Measurements from ENCODE around the gene SMYD3. TPM values are rescaled to one million over a fixed set of nuclear protein-coding genes. Genes with fewer than 3 reads are reported as not detected.

SMYD3 gene
- total and polyA plus RNA-seq, 10 of the 15 experiments (the other 5 are each of a cell fraction or from before 2014, with no cell fraction given), result 18.3 to 54.0 (median 24.8) TPM

- H3K36me3 ChIP-seq (ENCODE audit: control insufficient read depth in 2 of 2, insufficient read depth in 2 of 2, low read length in 1 of 2), result no peaks in the 10 kb centered on the region
- no peaks in the 10 kb centered on the region for H4K20me1 ChIP-seq (ENCODE audit: control insufficient read depth, insufficient read depth)
- intact Hi-C loops (cut with micrococcal nuclease; ENCODE audit: unreplicated experiment), result no loop called here
- SMC1A ChIA-PET (ENCODE audit: uncharacterized antibody, unreplicated experiment), result no interaction called here
- CTCF ChIA-PET, result no interaction called here
- H3K9me3 ChIP-seq (replicated peaks; ENCODE audit: control insufficient read depth, insufficient read depth, low read length), result peaks cover 9% of the 10 kb centered on the region; the same call in 2 of the 3 replicates
- no peak overlapping the region for H3K27ac ChIP-seq (ENCODE audit: control insufficient read depth, insufficient read depth)
- in situ Hi-C loops (cut with MboI), result no loop called here
- TF ChIP-seq RELA (IDR thresholded peaks at IDR 0.05; ENCODE audit: borderline replicate concordance, partially characterized antibody) (no peak), CREM (IDR thresholded peaks at IDR 0.05; ENCODE audit: low read depth) (no peak), PAX5 (IDR thresholded peaks at IDR 0.05; ENCODE audit: borderline replicate concordance, low read depth, low read length) (no peak), CBFB (IDR thresholded peaks at IDR 0.05; ENCODE audit: low read depth) (no peak), ATF3 (IDR thresholded peaks at IDR 0.05; ENCODE audit: borderline replicate concordance, extremely low read depth, low read depth, low read length) (no peak), SUZ12 (IDR thresholded peaks at IDR 0.05; ENCODE audit: unreplicated experiment) (no peak)
- no peak for DNase-seq (ENCODE audit: low read depth, low spot score)
- H2AFZ ChIP-seq (ENCODE audit: control insufficient read depth, low read depth, low read length), result no peak overlapping the region
- H3K4me1 ChIP-seq (ENCODE audit: control insufficient read depth, insufficient read depth, low read length), result peaks cover under 1% of the 10 kb centered on the region; the same call in 1 of the 2 replicates
- BruUV-seq (replicated peaks), result no TSS peak
- POLR2A ChIA-PET, result no interaction called here
- H3K27me3 ChIP-seq (replicated peaks in 1 of 2; ENCODE audit: control insufficient read depth in 2 of 2, insufficient read depth in 2 of 2, low read length in 1 of 2), result no peaks in the 10 kb centered on the region
- H3K79me2 ChIP-seq (ENCODE audit: control insufficient read depth, insufficient read depth, low read length), result peaks cover 4% of the 10 kb centered on the region
- no peak overlapping the region for H3K9ac ChIP-seq (ENCODE audit: control insufficient read depth, insufficient read depth, low read length)
- 54% methylated on average over 6 of the region's 7 CpGs for whole genome bisulfite sequencing (ENCODE audit: insufficient coverage, insufficient replicate concordance, low lambda C conversion rate, missing lambda C conversion rate)
- FAIRE-seq, result no peak
- no peak overlapping the region for H3K4me3 ChIP-seq
- no peak for ATAC-seq
- no peak overlapping the region for H3K4me2 ChIP-seq (ENCODE audit: control insufficient read depth, insufficient read depth)
- RAD21 ChIA-PET (ENCODE audit: unreplicated experiment), result no interaction called here
Measured at GRCh38 chr1:246511203-246511602, 4.1 kb upstream of the SMYD3 start.

GRCh38 chr1:246510147-246511030, 3.3 kb upstream of the SMYD3 start:
- Histone ChIP-seq H3K79me2 (ENCODE audit: control insufficient read depth, insufficient read depth, low read length) (peaks cover 9% of the 10 kb centered on the region), H2AFZ (ENCODE audit: control insufficient read depth, low read depth, low read length) (no peak overlapping the region), H3K27me3 (replicated peaks in 1 of 2; ENCODE audit: control insufficient read depth in 2 of 2, insufficient read depth in 2 of 2, low read length in 1 of 2) (no peaks in the 10 kb centered on the region), H3K9me3 (replicated peaks; ENCODE audit: control insufficient read depth, insufficient read depth, low read length) (peaks cover 7% of the 10 kb centered on the region; the same call in 2 of the 3 replicates), H3K36me3 (ENCODE audit: control insufficient read depth in 2 of 2, insufficient read depth in 2 of 2, low read length in 1 of 2) (no peaks in the 10 kb centered on the region), H3K4me1 (ENCODE audit: control insufficient read depth, insufficient read depth, low read length) (peaks cover 4% of the 10 kb centered on the region; the same call in 1 of the 2 replicates), H3K9ac (ENCODE audit: control insufficient read depth, insufficient read depth, low read length) (no peak overlapping the region), H3K4me3 (no peak overlapping the region), H3K27ac (ENCODE audit: control insufficient read depth, insufficient read depth) (no peak overlapping the region), H4K20me1 (ENCODE audit: control insufficient read depth, insufficient read depth) (no peaks in the 10 kb centered on the region), H3K4me2 (ENCODE audit: control insufficient read depth, insufficient read depth) (no peak overlapping the region)
- ATAC-seq, result no peak
- no TSS peak for BruUV-seq (replicated peaks)
- in situ Hi-C loops (cut with MboI) (no loop called here), intact Hi-C loops (cut with micrococcal nuclease; ENCODE audit: unreplicated experiment) (no loop called here)
- POLR2A ChIA-PET, result no interaction called here
- FAIRE-seq, result no peak
- no peak for DNase-seq (ENCODE audit: low read depth, low spot score)
- RAD21 ChIA-PET (ENCODE audit: unreplicated experiment), result no interaction called here
- TF ChIP-seq GABPA (IDR thresholded peaks at IDR 0.05; ENCODE audit: low read depth) (no peak), JUNB (IDR thresholded peaks at IDR 0.05) (no peak)
- SMC1A ChIA-PET (ENCODE audit: uncharacterized antibody, unreplicated experiment), result no interaction called here
- CTCF ChIA-PET, result no interaction called here
- WGBS (ENCODE audit: insufficient coverage, insufficient replicate concordance, low lambda C conversion rate, missing lambda C conversion rate), result 42% methylated on average over 12 of the region's 13 CpGs
